Measurements from ENCODE around the gene TMBIM6. TPM values are rescaled to one million over a fixed set of nuclear protein-coding genes. Genes with fewer than 3 reads are reported as not detected.
"Not testable (repeated sequence)": the region's sequence is repeated elsewhere in the genome, so short reads cannot be mapped to it uniquely, and the experiment has no call there.

TMBIM6 gene
- total RNA-seq, 2 experiments from 2014 or later = 120 to 170 TPM

GRCh38 chr12:49777800-49778748 lies 36.7 kb downstream of the TMBIM6 start:
- BruUV-seq (replicated peaks) = no TSS peak
- DNase-seq (ENCODE audit: low spot score) = peak; percentile 63
- Histone ChIP-seq H4K20me1 (ENCODE audit: insufficient read depth, low read length) (no peaks in the 10 kb centered on the region), H3K4me2 (ENCODE audit: low read length) (no peak overlapping the region), H3K36me3 (ENCODE audit: insufficient read depth, low read length) (no peaks in the 10 kb centered on the region), H3K9me2 (ENCODE audit: insufficient read depth, low read length) (no peaks in the 10 kb centered on the region), H3K27ac (ENCODE audit: low read depth, low read length, poor library complexity, severe bottlenecking) (no peak overlapping the region), H3K9me3 (ENCODE audit: low read length) (no peaks in the 10 kb centered on the region), H3K4me1 (ENCODE audit: insufficient read depth, low read length, poor library complexity, severe bottlenecking) (peaks cover 8% of the 10 kb centered on the region), H2AFZ (ENCODE audit: low read length) (no peak overlapping the region), H3K4me3 (ENCODE audit: low read depth, low read length, poor library complexity, severe bottlenecking) (no peak overlapping the region), H3K79me2 (ENCODE audit: insufficient read depth, low read depth, low read length) (no peaks in the 10 kb centered on the region)
- intact Hi-C loops (cut with micrococcal nuclease; ENCODE audit: unreplicated experiment) = loop anchor here (2.0 to 5.0 kb wide), 4 partner anchors 37 to 279 kb away; partner anchors contain the start of genes ASIC1 and TMBIM6
- TF ChIP-seq EZH2phosphoT487 (IDR thresholded peaks at IDR 0.05; ENCODE audit: borderline replicate concordance, low read depth, low read length) = no peak
- TF ChIP-seq, protein P1, sequence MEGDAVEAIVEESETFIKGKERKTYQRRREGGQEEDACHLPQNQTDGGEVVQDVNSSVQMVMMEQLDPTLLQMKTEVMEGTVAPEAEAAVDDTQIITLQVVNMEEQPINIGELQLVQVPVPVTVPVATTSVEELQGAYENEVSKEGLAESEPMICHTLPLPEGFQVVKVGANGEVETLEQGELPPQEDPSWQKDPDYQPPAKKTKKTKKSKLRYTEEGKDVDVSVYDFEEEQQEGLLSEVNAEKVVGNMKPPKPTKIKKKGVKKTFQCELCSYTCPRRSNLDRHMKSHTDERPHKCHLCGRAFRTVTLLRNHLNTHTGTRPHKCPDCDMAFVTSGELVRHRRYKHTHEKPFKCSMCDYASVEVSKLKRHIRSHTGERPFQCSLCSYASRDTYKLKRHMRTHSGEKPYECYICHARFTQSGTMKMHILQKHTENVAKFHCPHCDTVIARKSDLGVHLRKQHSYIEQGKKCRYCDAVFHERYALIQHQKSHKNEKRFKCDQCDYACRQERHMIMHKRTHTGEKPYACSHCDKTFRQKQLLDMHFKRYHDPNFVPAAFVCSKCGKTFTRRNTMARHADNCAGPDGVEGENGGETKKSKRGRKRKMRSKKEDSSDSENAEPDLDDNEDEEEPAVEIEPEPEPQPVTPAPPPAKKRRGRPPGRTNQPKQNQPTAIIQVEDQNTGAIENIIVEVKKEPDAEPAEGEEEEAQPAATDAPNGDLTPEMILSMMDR (conservative IDR thresholded peaks at IDR 0.05; ENCODE audit: low read length) = peak; percentile 90
- CTCF ChIA-PET (ENCODE audit: unreplicated experiment) = interaction anchor here (0.6 to 1.8 kb wide), 7 partner anchors 37 to 141 kb away, joined by 3 to 10 read pairs (median 4); partner anchors contain the start of genes NCKAP5L and TMBIM6
- POLR2A ChIA-PET = interaction anchor here (0.6 to 1.5 kb wide), 3 partner anchors 41 to 133 kb away, joined by 3 to 5 read pairs (median 3); no protein-coding TSS in a partner anchor

- DNase-seq (ENCODE audit: low spot score) = no peak
- no peak overlapping the region for H3K4me2 ChIP-seq (ENCODE audit: low read length)
- peaks cover 8% of the 10 kb centered on the region for H3K4me1 ChIP-seq (ENCODE audit: insufficient read depth, low read length, poor library complexity, severe bottlenecking)
- BruUV-seq (replicated peaks) = no TSS peak
- intact Hi-C loops (cut with micrococcal nuclease; ENCODE audit: unreplicated experiment) = loop anchor here (5.0 kb wide), 2 partner anchors 142 to 278 kb away; partner anchors contain the start of gene ASIC1
- no peak overlapping the region for H3K4me3 ChIP-seq (ENCODE audit: low read depth, low read length, poor library complexity, severe bottlenecking)
- H3K27ac ChIP-seq (ENCODE audit: low read depth, low read length, poor library complexity, severe bottlenecking) = no peak overlapping the region
- CTCF ChIA-PET (ENCODE audit: unreplicated experiment) = interaction anchor here (0.6 kb wide), 1 partner anchor 187 kb away, joined by 4 read pairs; no protein-coding TSS in a partner anchor
- POLR2A ChIA-PET = no interaction called here
- no peaks in the 10 kb centered on the region for H3K36me3 ChIP-seq (ENCODE audit: insufficient read depth, low read length)
- no peak overlapping the region for H2AFZ ChIP-seq (ENCODE audit: low read length)
- no peaks in the 10 kb centered on the region for H4K20me1 ChIP-seq (ENCODE audit: insufficient read depth, low read length)
- no peaks in the 10 kb centered on the region for H3K9me3 ChIP-seq (ENCODE audit: low read length)
- TF ChIP-seq, protein P1 (conservative IDR thresholded peaks at IDR 0.05; ENCODE audit: low read length) = no peak
- no peak for TF ChIP-seq EZH2phosphoT487 (IDR thresholded peaks at IDR 0.05; ENCODE audit: borderline replicate concordance, low read depth, low read length)
- H3K79me2 ChIP-seq (ENCODE audit: insufficient read depth, low read depth, low read length) = no peaks in the 10 kb centered on the region
- no peaks in the 10 kb centered on the region for H3K9me2 ChIP-seq (ENCODE audit: insufficient read depth, low read length)
Observed at GRCh38 chr12:49779581-49779980, 38.2 kb downstream of the TMBIM6 start.

- POLR2A ChIA-PET = interaction anchor here (1.1 kb wide), 1 partner anchor 35 kb away, joined by 3 read pairs; no protein-coding TSS in a partner anchor
- H3K9me3 ChIP-seq (ENCODE audit: low read length); H3K79me2 ChIP-seq (ENCODE audit: insufficient read depth, low read depth, low read length); H3K9me2 ChIP-seq (ENCODE audit: insufficient read depth, low read length); BruUV-seq (replicated peaks); DNase-seq (ENCODE audit: low spot score); H2AFZ ChIP-seq (ENCODE audit: low read length); CTCF ChIA-PET (ENCODE audit: unreplicated experiment); H3K4me1 ChIP-seq (ENCODE audit: insufficient read depth, low read length, poor library complexity, severe bottlenecking); H3K4me2 ChIP-seq (ENCODE audit: low read length); H3K36me3 ChIP-seq (ENCODE audit: insufficient read depth, low read length); H3K27ac ChIP-seq (ENCODE audit: low read depth, low read length, poor library complexity, severe bottlenecking); H3K4me3 ChIP-seq (ENCODE audit: low read depth, low read length, poor library complexity, severe bottlenecking); intact Hi-C loops (cut with micrococcal nuclease; ENCODE audit: unreplicated experiment); H4K20me1 ChIP-seq (ENCODE audit: insufficient read depth, low read length): not testable (repeated sequence)
Observed at GRCh38 chr12:49780914-49781313, 39.6 kb downstream of the TMBIM6 start.

Measured in OCI-LY7 (cell line).